ENCODE results near the gene TTC3.

TTC3 gene

GRCh38 chr21:37062593-37062935 lies 10.5 kb upstream of the TTC3 start:
- Histone ChIP-seq H3K9me2 (replicated peaks; ENCODE audit: insufficient read depth, low read length) (no peaks in the 10 kb centered on the region), H3K79me2 (ENCODE audit: low read length) (no peaks in the 10 kb centered on the region), H3K27ac (ENCODE audit: low read length) (no peak overlapping the region), H3K4me3 (ENCODE audit: low read length) (no peak overlapping the region), H3F3A (ENCODE audit: insufficient read depth, low read length) (no peaks in the 10 kb centered on the region), H3K27me3 (replicated peaks; ENCODE audit: insufficient read depth, low read length) (no peaks in the 10 kb centered on the region), H4K20me1 (ENCODE audit: insufficient read depth, low read length) (no peaks in the 10 kb centered on the region), H2AFZ (ENCODE audit: low read length) (no peak overlapping the region), H3K9ac (ENCODE audit: low read length) (no peak overlapping the region), H3K36me3 (replicated peaks; ENCODE audit: insufficient read depth, low read length) (no peaks in the 10 kb centered on the region), H3K4me2 (ENCODE audit: low read depth, low read length) (no peak overlapping the region), H3K9me3 (replicated peaks; ENCODE audit: insufficient read depth, low read length) (no peaks in the 10 kb centered on the region), H3K4me1 (ENCODE audit: low read length) (no peaks in the 10 kb centered on the region)
- no peak for DNase-seq
- TF ChIP-seq EZH2 (optimal IDR thresholded peaks at IDR 0.05; ENCODE audit: low read depth, low read length) (no peak), EZH2phosphoT487 (IDR thresholded peaks at IDR 0.05; ENCODE audit: low read length) (no peak)
- TF ChIP-seq, protein P1, sequence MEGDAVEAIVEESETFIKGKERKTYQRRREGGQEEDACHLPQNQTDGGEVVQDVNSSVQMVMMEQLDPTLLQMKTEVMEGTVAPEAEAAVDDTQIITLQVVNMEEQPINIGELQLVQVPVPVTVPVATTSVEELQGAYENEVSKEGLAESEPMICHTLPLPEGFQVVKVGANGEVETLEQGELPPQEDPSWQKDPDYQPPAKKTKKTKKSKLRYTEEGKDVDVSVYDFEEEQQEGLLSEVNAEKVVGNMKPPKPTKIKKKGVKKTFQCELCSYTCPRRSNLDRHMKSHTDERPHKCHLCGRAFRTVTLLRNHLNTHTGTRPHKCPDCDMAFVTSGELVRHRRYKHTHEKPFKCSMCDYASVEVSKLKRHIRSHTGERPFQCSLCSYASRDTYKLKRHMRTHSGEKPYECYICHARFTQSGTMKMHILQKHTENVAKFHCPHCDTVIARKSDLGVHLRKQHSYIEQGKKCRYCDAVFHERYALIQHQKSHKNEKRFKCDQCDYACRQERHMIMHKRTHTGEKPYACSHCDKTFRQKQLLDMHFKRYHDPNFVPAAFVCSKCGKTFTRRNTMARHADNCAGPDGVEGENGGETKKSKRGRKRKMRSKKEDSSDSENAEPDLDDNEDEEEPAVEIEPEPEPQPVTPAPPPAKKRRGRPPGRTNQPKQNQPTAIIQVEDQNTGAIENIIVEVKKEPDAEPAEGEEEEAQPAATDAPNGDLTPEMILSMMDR (IDR thresholded peaks at IDR 0.05; ENCODE audit: low read length) = no peak

- no peak overlapping the region for H3K9ac ChIP-seq (ENCODE audit: low read length)
- H3K4me2 ChIP-seq (ENCODE audit: low read depth, low read length) = no peak overlapping the region
- H3K9me3 ChIP-seq (replicated peaks; ENCODE audit: insufficient read depth, low read length) = no peaks in the 10 kb centered on the region
- H3K27ac ChIP-seq (ENCODE audit: low read length) = no peak overlapping the region
- no peak overlapping the region for H3K4me3 ChIP-seq (ENCODE audit: low read length)
- no peaks in the 10 kb centered on the region for H4K20me1 ChIP-seq (ENCODE audit: insufficient read depth, low read length)
- no peaks in the 10 kb centered on the region for H3K79me2 ChIP-seq (ENCODE audit: low read length)
- no peaks in the 10 kb centered on the region for H3K9me2 ChIP-seq (replicated peaks; ENCODE audit: insufficient read depth, low read length)
- DNase-seq = no peak
- no peaks in the 10 kb centered on the region for H3F3A ChIP-seq (ENCODE audit: insufficient read depth, low read length)
- TF ChIP-seq EZH2 (optimal IDR thresholded peaks at IDR 0.05; ENCODE audit: low read depth, low read length) (no peak), EZH2phosphoT487 (IDR thresholded peaks at IDR 0.05; ENCODE audit: low read length) (no peak)
- TF ChIP-seq, protein P1 (IDR thresholded peaks at IDR 0.05; ENCODE audit: low read length) = no peak
- H3K36me3 ChIP-seq (replicated peaks; ENCODE audit: insufficient read depth, low read length) = no peaks in the 10 kb centered on the region
- H3K4me1 ChIP-seq (ENCODE audit: low read length) = no peaks in the 10 kb centered on the region
- H3K27me3 ChIP-seq (replicated peaks; ENCODE audit: insufficient read depth, low read length) = no peaks in the 10 kb centered on the region
- no peak overlapping the region for H2AFZ ChIP-seq (ENCODE audit: low read length)
Measured at GRCh38 chr21:37063433-37063832, 9.6 kb upstream of the TTC3 start.

- no peaks in the 10 kb centered on the region for H3K9me3 ChIP-seq (replicated peaks; ENCODE audit: insufficient read depth, low read length)
- no peak overlapping the region for H3K4me3 ChIP-seq (ENCODE audit: low read length)
- no peak overlapping the region for H3K4me2 ChIP-seq (ENCODE audit: low read depth, low read length)
- no peaks in the 10 kb centered on the region for H3K36me3 ChIP-seq (replicated peaks; ENCODE audit: insufficient read depth, low read length)
- no peaks in the 10 kb centered on the region for H3K79me2 ChIP-seq (ENCODE audit: low read length)
- no peaks in the 10 kb centered on the region for H3K9me2 ChIP-seq (replicated peaks; ENCODE audit: insufficient read depth, low read length)
- H3K9ac ChIP-seq (ENCODE audit: low read length) = no peak overlapping the region
- no peaks in the 10 kb centered on the region for H4K20me1 ChIP-seq (ENCODE audit: insufficient read depth, low read length)
- H3K27me3 ChIP-seq (replicated peaks; ENCODE audit: insufficient read depth, low read length) = no peaks in the 10 kb centered on the region
- DNase-seq = no peak
- no peaks in the 10 kb centered on the region for H3F3A ChIP-seq (ENCODE audit: insufficient read depth, low read length)
- no peak overlapping the region for H2AFZ ChIP-seq (ENCODE audit: low read length)
- TF ChIP-seq EZH2 (optimal IDR thresholded peaks at IDR 0.05; ENCODE audit: low read depth, low read length) (no peak), EZH2phosphoT487 (IDR thresholded peaks at IDR 0.05; ENCODE audit: low read length) (no peak)
- TF ChIP-seq, protein P1 (IDR thresholded peaks at IDR 0.05; ENCODE audit: low read length) = no peak
- no peaks in the 10 kb centered on the region for H3K4me1 ChIP-seq (ENCODE audit: low read length)
- no peak overlapping the region for H3K27ac ChIP-seq (ENCODE audit: low read length)
Measured at GRCh38 chr21:37064841-37065240, 8.2 kb upstream of the TTC3 start.

Measured in MM.1S (cell line).